GM12873 (cell line): Measurements from ENCODE around the gene DDIAS.

Source experiments
- TF ChIP-seq, protein P1 (sequence below): IDR thresholded peaks from 2 replicates; pipeline ENCODE4 v1.5.1; 2012; ENCODE audit warnings: low read depth, mild to moderate bottlenecking, moderate library complexity, low read length, control low read depth; ENCODE audit not compliant: insufficient read depth; ENCODE audit errors: missing control alignments

Gene DDIAS, protein sequence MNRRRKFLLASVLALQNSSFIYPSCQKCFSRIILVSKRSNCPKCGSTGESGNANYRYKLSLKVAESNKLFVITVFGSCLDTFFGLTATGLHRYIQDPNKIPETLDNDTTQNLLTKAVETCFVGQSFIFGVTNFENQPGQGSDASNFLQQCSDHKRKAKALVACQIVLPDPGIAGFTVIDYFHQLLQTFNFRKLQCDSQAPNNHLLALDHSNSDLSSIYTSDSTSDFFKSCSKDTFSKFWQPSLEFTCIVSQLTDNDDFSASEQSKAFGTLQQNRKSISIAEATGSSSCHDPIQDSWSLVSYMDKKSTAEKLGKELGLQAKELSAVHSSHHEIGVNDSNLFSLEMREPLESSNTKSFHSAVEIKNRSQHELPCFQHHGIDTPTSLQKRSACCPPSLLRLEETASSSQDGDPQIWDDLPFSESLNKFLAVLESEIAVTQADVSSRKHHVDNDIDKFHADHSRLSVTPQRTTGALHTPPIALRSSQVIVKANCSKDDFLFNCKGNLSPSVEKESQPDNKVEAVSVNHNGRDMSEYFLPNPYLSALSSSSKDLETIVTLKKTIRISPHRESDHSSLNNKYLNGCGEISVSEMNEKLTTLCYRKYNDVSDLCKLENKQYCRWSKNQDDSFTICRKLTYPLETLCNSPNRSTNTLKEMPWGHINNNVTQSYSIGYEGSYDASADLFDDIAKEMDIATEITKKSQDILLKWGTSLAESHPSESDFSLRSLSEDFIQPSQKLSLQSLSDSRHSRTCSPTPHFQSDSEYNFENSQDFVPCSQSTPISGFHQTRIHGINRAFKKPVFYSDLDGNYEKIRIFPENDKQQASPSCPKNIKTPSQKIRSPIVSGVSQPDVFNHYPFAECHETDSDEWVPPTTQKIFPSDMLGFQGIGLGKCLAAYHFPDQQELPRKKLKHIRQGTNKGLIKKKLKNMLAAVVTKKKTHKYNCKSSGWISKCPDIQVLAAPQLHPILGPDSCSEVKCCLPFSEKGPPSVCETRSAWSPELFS

DNA sequence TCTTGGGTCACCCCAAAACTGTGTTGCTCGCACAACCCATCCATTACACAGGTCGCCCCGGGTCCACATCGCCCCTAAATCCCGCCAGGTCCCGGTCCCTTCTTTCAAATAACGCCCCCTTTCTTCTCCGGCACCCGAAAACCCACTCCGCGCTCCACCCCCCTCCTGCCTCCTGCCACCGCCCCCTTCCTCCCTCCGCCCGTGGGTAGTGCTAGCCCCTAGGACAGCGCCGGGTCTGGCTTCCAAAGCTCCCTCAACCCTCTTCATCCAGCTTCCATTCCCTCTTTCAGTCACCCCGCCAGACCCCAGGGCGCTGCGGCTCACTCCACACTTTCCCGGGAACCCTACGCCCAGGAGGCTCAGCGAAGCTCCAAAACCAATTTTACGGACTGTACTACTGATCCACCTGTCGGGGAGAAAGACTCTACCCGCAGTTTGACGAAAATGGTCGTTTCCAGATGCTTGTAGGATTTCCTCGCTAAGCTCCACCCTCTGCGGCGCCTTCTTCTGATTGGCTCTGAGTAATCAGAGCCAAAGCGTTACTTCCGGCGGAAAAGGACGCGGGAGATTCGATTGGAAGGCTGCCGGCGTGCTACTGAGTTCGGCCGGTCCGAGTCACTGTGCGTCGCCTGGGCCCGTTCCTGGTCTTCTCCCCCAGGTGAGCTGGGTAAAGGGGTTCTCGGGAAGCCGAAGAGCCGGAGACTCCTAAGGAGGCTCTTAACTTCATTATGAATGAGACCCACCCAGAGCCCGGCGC lies at the start of gene DDIAS:
Gene DDIAS, plus strand, starts transcription at position 572 of the 757 bp plus-strand sequence. CDS start 13,003 bp downstream, outside the sequence.
- TF ChIP-seq, protein P1, sequence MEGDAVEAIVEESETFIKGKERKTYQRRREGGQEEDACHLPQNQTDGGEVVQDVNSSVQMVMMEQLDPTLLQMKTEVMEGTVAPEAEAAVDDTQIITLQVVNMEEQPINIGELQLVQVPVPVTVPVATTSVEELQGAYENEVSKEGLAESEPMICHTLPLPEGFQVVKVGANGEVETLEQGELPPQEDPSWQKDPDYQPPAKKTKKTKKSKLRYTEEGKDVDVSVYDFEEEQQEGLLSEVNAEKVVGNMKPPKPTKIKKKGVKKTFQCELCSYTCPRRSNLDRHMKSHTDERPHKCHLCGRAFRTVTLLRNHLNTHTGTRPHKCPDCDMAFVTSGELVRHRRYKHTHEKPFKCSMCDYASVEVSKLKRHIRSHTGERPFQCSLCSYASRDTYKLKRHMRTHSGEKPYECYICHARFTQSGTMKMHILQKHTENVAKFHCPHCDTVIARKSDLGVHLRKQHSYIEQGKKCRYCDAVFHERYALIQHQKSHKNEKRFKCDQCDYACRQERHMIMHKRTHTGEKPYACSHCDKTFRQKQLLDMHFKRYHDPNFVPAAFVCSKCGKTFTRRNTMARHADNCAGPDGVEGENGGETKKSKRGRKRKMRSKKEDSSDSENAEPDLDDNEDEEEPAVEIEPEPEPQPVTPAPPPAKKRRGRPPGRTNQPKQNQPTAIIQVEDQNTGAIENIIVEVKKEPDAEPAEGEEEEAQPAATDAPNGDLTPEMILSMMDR = no peak

DNA sequence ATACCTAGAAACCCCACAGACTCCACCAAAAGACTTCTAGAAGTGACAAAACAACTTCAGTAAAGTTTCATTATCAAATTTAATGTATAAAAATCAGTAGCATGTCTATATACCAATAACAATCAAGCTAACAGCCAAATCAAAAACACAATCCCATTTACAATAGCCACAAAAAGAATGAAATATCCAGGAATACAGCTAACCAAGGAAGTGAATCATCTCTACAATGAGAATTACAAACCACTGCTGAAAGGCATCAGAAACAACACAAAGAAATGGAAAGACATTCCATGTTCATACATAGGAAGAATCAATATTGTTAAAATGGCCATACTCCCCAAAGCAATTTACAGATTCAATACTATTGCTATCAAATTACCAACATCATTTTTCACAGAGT lies 47.3 kb upstream of the DDIAS start:
- TF ChIP-seq, protein P1 = no peak

DNA sequence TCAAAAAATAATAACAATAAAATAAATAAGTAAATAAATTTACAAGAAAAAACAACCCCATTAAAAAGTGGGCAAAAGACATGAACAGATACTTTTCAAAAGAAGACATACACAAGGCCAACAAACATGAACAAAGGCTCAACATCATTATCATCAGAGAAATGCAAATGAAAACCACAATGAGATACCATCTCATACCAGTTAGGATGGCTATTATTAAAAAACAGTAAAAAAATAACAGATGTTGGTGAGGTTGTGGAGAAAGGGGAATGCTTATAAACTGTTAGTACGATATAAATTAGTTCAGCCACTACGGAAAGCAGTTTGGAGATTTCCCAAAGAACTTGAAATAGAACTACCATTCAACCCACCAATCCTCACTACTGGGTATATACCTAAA lies 45.9 kb upstream of the DDIAS start:
- TF ChIP-seq, protein P1 = no peak

DNA sequence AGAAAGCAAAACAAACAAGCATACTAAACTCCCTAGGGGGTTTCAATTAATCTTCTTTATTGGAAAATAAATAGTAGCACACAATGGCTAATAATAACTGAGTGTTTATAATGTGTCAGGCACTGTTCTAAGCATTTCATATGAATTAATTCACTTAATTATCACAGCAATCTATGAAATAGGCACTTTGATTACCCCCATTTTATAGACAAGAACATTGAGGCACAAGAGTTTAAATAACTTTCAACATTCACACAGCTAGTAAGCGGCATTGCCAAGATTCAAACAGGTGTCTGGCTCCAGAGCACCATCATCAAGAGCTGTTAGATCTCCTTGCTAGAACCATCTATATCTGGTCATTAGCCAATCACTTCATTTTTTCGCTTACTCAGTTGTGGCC lies 44.4 kb upstream of the DDIAS start:
- TF ChIP-seq, protein P1 = no peak

DNA sequence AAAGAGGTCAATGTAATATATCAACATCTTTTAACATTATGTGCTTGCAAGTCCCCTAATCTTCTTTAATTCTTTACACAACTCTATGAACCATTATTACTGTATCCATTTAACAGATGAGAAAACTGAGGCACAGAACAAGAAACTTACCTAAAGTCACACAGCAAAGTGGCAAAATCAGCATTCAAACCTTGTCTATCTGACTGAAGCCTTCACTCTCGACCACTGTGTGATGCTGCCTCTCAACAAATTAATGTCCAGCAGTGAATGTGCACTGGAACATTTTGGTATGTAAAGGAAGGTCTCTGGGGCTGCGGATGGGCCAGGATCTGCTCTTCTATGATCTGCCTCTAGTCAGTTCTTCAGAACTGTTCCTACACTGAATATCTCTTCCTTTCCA lies 43.4 kb upstream of the DDIAS start:
- TF ChIP-seq, protein P1 = no peak

DNA sequence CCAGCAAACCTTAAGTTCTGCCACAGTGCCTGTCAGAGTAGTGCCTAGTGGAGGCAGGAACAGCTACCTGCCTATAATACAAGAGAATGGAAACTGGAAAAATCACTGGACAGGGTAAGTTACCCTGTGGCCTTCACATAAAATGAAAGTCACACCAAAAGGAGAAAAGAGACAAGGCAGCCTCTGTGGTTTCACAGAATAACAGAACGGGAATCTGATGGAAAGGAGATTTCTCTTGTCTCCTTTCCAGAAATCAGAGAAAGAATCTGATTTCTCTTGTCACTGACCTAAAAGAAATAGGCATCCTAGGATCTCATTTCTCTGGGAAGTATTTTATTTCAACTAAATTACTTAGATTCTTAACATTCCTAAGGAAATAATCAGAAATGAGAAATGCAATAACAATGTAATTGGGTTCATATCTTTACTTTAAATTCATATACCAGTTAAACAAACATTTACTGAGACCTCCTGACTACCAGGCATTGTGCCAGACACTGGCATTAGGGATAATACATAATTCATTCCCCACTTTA lies 42.9 kb upstream of the DDIAS start:
- TF ChIP-seq, protein P1 = no peak

DNA sequence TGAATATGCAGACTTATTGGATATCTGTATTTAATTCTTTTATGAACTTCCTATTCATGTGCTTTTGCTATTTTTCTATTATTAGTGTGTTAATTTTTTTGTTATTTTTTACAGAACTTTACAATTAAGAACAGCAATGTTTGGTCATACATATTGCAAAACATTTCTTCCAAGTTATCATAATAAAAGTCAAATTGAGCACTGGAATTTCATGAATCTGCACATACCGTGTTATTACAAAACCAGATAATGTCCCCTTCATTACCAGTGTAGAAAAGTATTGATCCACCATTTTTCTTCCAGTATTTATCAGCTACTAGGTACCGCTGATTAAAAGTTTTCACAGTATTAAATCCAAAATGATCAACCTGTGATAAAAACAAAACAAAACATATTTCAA lies 41.8 kb upstream of the DDIAS start:
- TF ChIP-seq, protein P1 = no peak
